Skeletal muscle cell (primary cell): ENCODE data around the gene B3GALT4.

Experiments
- DNase-seq: peaks from one replicate; pipeline ENCODE4 v3.0.0-alpha.2; 2010; ENCODE audit warnings: low read depth
- H3K4me3 ChIP-seq: 2 replicates; pipeline ENCODE4 v1.5.1; 2011; ENCODE audit warnings: low read depth, mild to moderate bottlenecking, control low read depth, low read length, moderate library complexity

Gene B3GALT4

GRCh38 chr6:33288141-33288920 is 11.4 kb downstream of the B3GALT4 start:
- H3K4me3 ChIP-seq, result peak overlapping the region; percentile 97
- DNase-seq, result no peak

GRCh38 chr6:33288921-33289783 is 12.2 kb downstream of the B3GALT4 start, which contains the start of the genes PFDN6 and WDR46:
Gene PFDN6 (plus strand): TSS chr6:33289601. CDS start chr6:33289857, 256 bp downstream.
Gene WDR46 (minus strand): TSS chr6:33289239. CDS start chr6:33289170, 69 bp downstream.
- peak within 1 kb of the TSS; percentile 97 for H3K4me3 ChIP-seq
- DNase-seq, result peak; percentile 67

GRCh38 chr6:33289784-33290315 is 12.9 kb downstream of the B3GALT4 start:
- peak overlapping the region; percentile 97 for H3K4me3 ChIP-seq
- no peak for DNase-seq

GRCh38 chr6:33290459-33290858 is 13.5 kb downstream of the B3GALT4 start:
- no peak for DNase-seq
- H3K4me3 ChIP-seq, result peak overlapping the region; percentile 97

- no peak for DNase-seq
Observed at GRCh38 chr6:33292996-33293682, 16.2 kb downstream of the B3GALT4 start.

GRCh38 chr6:33294086-33294823 is 17.3 kb downstream of the B3GALT4 start:
- no peak overlapping the region for H3K4me3 ChIP-seq
- DNase-seq, result no peak

More at GRCh38 chr6:33292996-33293682, 16.2 kb downstream of the B3GALT4 start:
- H3K4me3 ChIP-seq, result no peak overlapping the region

GRCh38 chr6:33295621-33296369 is 18.9 kb downstream of the B3GALT4 start:
- DNase-seq, result no peak
- H3K4me3 ChIP-seq, result no peak overlapping the region

GRCh38 chr6:33296797-33297405 is 20.0 kb downstream of the B3GALT4 start:
- peak overlapping the region; percentile 76 for H3K4me3 ChIP-seq
- no peak for DNase-seq

GRCh38 chr6:33297406-33297955 is 20.6 kb downstream of the B3GALT4 start:
- no peak for DNase-seq

GRCh38 chr6:33297956-33298772 is 21.2 kb downstream of the B3GALT4 start:
- DNase-seq, result no peak
- H3K4me3 ChIP-seq, result peak overlapping the region; percentile 76

More at GRCh38 chr6:33297406-33297955, 20.6 kb downstream of the B3GALT4 start:
- peak overlapping the region; percentile 76 for H3K4me3 ChIP-seq

- peak within 1 kb of the TSS; percentile 76 for H3K4me3 ChIP-seq
- DNase-seq, result no peak
Observed at GRCh38 chr6:33298773-33299236, 21.9 kb downstream of the B3GALT4 start, which contains the start of gene RGL2. Gene RGL2 (minus strand): TSS chr6:33298942. CDS start chr6:33298610, 332 bp downstream.

- H3K4me3 ChIP-seq, result peak overlapping the region; percentile 76
- DNase-seq, result peak; percentile 66
Observed at GRCh38 chr6:33299237-33299944, 22.5 kb downstream of the B3GALT4 start.

- no peak overlapping the region for H3K4me3 ChIP-seq
- DNase-seq, result no peak
Observed at GRCh38 chr6:33301877-33302276, 25.0 kb downstream of the B3GALT4 start.

GRCh38 chr6:33304216-33304615 is 27.3 kb downstream of the B3GALT4 start:
- DNase-seq, result no peak
- H3K4me3 ChIP-seq, result no peak overlapping the region

- H3K4me3 ChIP-seq, result no peak overlapping the region
Observed at GRCh38 chr6:33305052-33305451, 28.1 kb downstream of the B3GALT4 start.

GRCh38 chr6:33306356-33306755 is 29.4 kb downstream of the B3GALT4 start:
- no peak for DNase-seq
- H3K4me3 ChIP-seq, result no peak overlapping the region

More at GRCh38 chr6:33305052-33305451, 28.1 kb downstream of the B3GALT4 start:
- DNase-seq, result no peak
